Fibroblast of lung (primary cell): ENCODE data around the gene ARHGDIG. TPM values are rescaled to one million over a fixed set of nuclear protein-coding genes. Genes with fewer than 3 reads are reported as not detected.

Source experiments
- DNase-seq, 2 donors: peaks; one replicate each; pipeline versions ENCODE4 v3.0.0 to v3.0.0-alpha.2; 2010; ENCODE audit warnings: low read depth in 2 of 2
- H2AFZ ChIP-seq: 2 replicates; pipeline ENCODE4 v1.5.1; 2012; ENCODE audit warnings: low read length, control low read depth, inconsistent platforms
- H3K27ac ChIP-seq: 2 replicates; pipeline ENCODE4 v1.5.1; 2011; ENCODE audit warnings: low read length, control low read depth; ENCODE audit not compliant: insufficient read depth
- H3K27me3 ChIP-seq: 2 replicates; pipeline ENCODE4 v1.5.1; 2011; ENCODE audit warnings: mild to moderate bottlenecking, low read length; ENCODE audit not compliant: control insufficient read depth, insufficient read depth
- H3K36me3 ChIP-seq: 2 replicates; pipeline ENCODE4 v1.5.1; 2011; ENCODE audit warnings: low read length; ENCODE audit not compliant: control insufficient read depth, insufficient read depth
- H3K4me1 ChIP-seq: 2 replicates; pipeline ENCODE4 v1.5.1; 2011; ENCODE audit warnings: low read length; ENCODE audit not compliant: control insufficient read depth, insufficient read depth; ENCODE audit errors: extremely low read depth
- H3K4me2 ChIP-seq: 2 replicates; pipeline ENCODE4 v1.5.1; 2011; ENCODE audit warnings: low read length, control low read depth; ENCODE audit not compliant: insufficient read depth; ENCODE audit errors: extremely low read depth
- H3K4me3 ChIP-seq, 4 experiments: fragments of 200-600 bp in 1 of 4; sonication (generic) in 1 of 4; replicated peaks in 1 of 4; 2 replicates each; pipeline ENCODE4 v1.5.1; 2011 to 2016; ENCODE audit warnings: low read length in 4 of 4, low read depth in 3 of 4, mild to moderate bottlenecking in 3 of 4, control low read depth in 2 of 4, inconsistent platforms in 1 of 4, mixed read lengths in 1 of 4; ENCODE audit not compliant: insufficient read depth in 1 of 4; ENCODE audit errors: control extremely low read depth in 1 of 4
- H3K79me2 ChIP-seq: 2 replicates; pipeline ENCODE4 v1.5.1; 2012; ENCODE audit warnings: mild to moderate bottlenecking, low read length, inconsistent platforms; ENCODE audit not compliant: control insufficient read depth, insufficient read depth
- H3K9ac ChIP-seq: 2 replicates; pipeline ENCODE4 v1.5.1; 2011; ENCODE audit warnings: mild to moderate bottlenecking, low read length, control low read depth; ENCODE audit not compliant: insufficient read depth
- H3K9me3 ChIP-seq: 2 replicates; pipeline ENCODE4 v1.5.1; 2012; ENCODE audit warnings: low read depth, low read length; ENCODE audit not compliant: control insufficient read depth, insufficient read depth
- H4K20me1 ChIP-seq: 2 replicates; pipeline ENCODE4 v1.5.1; 2011; ENCODE audit warnings: low read length; ENCODE audit not compliant: control insufficient read depth, insufficient read depth; ENCODE audit errors: extremely low read depth
- EZH2 ChIP-seq: IDR thresholded peaks from 2 replicates; pipeline ENCODE4 v1.5.1; 2012; ENCODE audit warnings: low read length, control low read depth, mild to moderate bottlenecking; ENCODE audit errors: missing control alignments
- polyA plus RNA-seq, 2 donors: library from polyadenylated mRNA; depleted of rRNA in 1 of 2; stranded (reverse) in 1 of 2; unstranded in 1 of 2; fragments of >200 nt; gene quantifications; 2 replicates each; pipeline ENCODE4 v1.2.1, GENCODE V29; 2011 to 2012; ENCODE audit warnings: missing spikeins in 1 of 2
- total RNA-seq: library from RNA; depleted of rRNA; stranded (reverse); fragments of >200 nt; gene quantifications from 2 replicates; pipeline ENCODE4 v1.2.1, GENCODE V29; 2014
- TF ChIP-seq, protein P1 (sequence below), 2 donors: IDR thresholded peaks in 1 of 2; conservative IDR thresholded peaks in 1 of 2; 1 replicate in 1 of 2; 2 replicates in 1 of 2; pipeline ENCODE4 v1.5.1; 2011 to 2012; ENCODE audit warnings: low read length in 2 of 2, control low read depth in 1 of 2, inconsistent platforms in 1 of 2, low read depth in 1 of 2, mild to moderate bottlenecking in 1 of 2

The ARHGDIG gene
- total and polyA plus RNA-seq, 2 donors (not counting 1 experiment from before 2014, with no cell fraction given): 0.30 to 1.3 TPM

DNA sequence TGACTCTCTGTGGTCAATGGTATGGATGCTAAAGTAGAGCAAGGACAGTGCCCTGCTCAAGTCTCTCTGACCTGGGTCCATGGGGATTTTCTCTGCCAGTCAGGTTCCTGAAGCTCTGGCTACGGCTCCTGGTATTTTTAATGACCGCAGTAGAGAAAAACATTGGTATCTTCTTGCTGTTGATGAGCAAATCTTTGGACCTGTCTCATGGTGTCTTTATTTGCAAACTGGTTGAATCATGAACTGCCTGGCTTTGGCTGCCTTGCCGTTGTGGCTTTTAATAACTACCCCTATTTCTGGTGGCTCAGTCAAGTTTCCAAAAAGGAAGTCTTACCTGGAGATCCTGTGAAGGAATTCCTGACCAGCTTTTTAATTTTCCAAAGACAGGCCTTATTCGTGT is 37.0 kb upstream of the ARHGDIG start:
- TF ChIP-seq EZH2: no peak
- TF ChIP-seq, protein P1, sequence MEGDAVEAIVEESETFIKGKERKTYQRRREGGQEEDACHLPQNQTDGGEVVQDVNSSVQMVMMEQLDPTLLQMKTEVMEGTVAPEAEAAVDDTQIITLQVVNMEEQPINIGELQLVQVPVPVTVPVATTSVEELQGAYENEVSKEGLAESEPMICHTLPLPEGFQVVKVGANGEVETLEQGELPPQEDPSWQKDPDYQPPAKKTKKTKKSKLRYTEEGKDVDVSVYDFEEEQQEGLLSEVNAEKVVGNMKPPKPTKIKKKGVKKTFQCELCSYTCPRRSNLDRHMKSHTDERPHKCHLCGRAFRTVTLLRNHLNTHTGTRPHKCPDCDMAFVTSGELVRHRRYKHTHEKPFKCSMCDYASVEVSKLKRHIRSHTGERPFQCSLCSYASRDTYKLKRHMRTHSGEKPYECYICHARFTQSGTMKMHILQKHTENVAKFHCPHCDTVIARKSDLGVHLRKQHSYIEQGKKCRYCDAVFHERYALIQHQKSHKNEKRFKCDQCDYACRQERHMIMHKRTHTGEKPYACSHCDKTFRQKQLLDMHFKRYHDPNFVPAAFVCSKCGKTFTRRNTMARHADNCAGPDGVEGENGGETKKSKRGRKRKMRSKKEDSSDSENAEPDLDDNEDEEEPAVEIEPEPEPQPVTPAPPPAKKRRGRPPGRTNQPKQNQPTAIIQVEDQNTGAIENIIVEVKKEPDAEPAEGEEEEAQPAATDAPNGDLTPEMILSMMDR (conservative IDR thresholded peaks at IDR 0.05 in 1 of 2, IDR thresholded peaks at IDR 0.05 in 1 of 2; ENCODE audit: low read depth in 1 of 2, low read length in 2 of 2): no peak
- no peak overlapping the region for H2AFZ ChIP-seq
- no peaks in the 10 kb centered on the region for H3K27me3 ChIP-seq
- H3K9me3 ChIP-seq: no peaks in the 10 kb centered on the region
- no peak for DNase-seq
- no peak overlapping the region for H3K27ac ChIP-seq
- H3K79me2 ChIP-seq: no peaks in the 10 kb centered on the region
- no peak overlapping the region for H3K4me3 ChIP-seq
- H3K4me2 ChIP-seq: no peak overlapping the region
- no peak overlapping the region for H3K9ac ChIP-seq
- H3K4me1 ChIP-seq: no peaks in the 10 kb centered on the region
- H4K20me1 ChIP-seq: no peaks in the 10 kb centered on the region
- H3K36me3 ChIP-seq: no peaks in the 10 kb centered on the region

DNA sequence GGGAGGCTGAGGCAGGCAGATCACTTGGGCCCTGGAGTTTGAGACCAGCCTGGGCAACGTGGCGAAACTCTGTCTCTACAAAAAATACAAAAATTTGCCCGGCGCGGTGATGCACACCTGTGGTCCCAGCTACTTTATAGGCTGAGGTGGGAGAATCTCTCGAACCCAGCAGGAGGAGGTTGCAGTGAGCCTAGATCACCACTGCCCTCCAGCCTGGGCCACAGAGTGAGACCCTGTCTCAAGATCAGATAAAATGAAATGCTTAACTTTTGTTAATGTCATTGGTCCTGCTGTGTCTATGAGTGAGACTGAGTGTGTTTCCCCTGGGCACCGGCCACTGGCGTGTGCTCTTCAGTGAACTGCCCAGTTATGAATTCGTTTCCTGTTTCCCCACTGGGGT is 35.3 kb upstream of the ARHGDIG start:
- Histone ChIP-seq H3K79me2 (no peaks in the 10 kb centered on the region), H3K36me3 (no peaks in the 10 kb centered on the region), H3K27me3 (no peaks in the 10 kb centered on the region), H2AFZ (no peak overlapping the region), H3K9me3 (no peaks in the 10 kb centered on the region), H4K20me1 (no peaks in the 10 kb centered on the region), H3K4me1 (no peaks in the 10 kb centered on the region), H3K27ac (no peak overlapping the region), H3K9ac (no peak overlapping the region), H3K4me2 (no peak overlapping the region), H3K4me3 (no peak overlapping the region)
- DNase-seq: no peak
- TF ChIP-seq EZH2: no peak
- TF ChIP-seq, protein P1 (conservative IDR thresholded peaks at IDR 0.05 in 1 of 2, IDR thresholded peaks at IDR 0.05 in 1 of 2; ENCODE audit: low read depth in 1 of 2, low read length in 2 of 2): no peak

DNA sequence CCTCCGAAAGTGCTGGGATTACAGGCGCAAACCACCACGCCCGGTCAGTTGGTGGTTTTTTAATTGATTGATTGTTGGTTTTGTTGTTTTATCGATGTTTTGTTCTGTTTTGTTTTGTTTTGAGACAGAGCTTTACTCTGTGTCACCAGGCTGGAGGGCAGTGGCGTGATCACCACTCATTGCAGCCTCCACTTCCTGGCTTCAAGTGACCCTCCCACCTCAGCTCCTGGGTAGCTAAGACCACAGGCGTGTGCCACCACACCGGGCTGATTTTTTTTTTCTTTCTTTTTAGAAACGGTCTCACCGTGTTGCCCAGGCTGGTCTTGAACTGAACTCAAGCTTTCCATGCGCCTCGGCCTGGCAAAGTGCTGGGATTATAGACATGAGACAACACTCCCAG is 33.4 kb upstream of the ARHGDIG start:
- Histone ChIP-seq H3K4me2 (no peak overlapping the region), H4K20me1 (no peaks in the 10 kb centered on the region), H2AFZ (no peak overlapping the region), H3K27me3 (no peaks in the 10 kb centered on the region), H3K79me2 (no peaks in the 10 kb centered on the region), H3K9me3 (no peaks in the 10 kb centered on the region), H3K4me1 (no peaks in the 10 kb centered on the region), H3K36me3 (no peaks in the 10 kb centered on the region), H3K9ac (no peak overlapping the region), H3K27ac (no peak overlapping the region), H3K4me3 (no peak overlapping the region)
- DNase-seq: no peak
- TF ChIP-seq, protein P1 (conservative IDR thresholded peaks at IDR 0.05 in 1 of 2, IDR thresholded peaks at IDR 0.05 in 1 of 2; ENCODE audit: low read depth in 1 of 2, low read length in 2 of 2): no peak
- TF ChIP-seq EZH2: no peak
